GM21529 (cell line): ENCODE measurements around the gene GPN1.
"Not testable (repeated sequence)": the region's sequence is repeated elsewhere in the genome, so short reads cannot be mapped to it uniquely, and the experiment has no call there.

Source experiments
- ATAC-seq: cut with Tn5 transposase; IDR thresholded peaks from one replicate; pipeline ENCODE4 v1.9.1; 2021; ENCODE audit not compliant: unreplicated experiment

GPN1 gene

DNA sequence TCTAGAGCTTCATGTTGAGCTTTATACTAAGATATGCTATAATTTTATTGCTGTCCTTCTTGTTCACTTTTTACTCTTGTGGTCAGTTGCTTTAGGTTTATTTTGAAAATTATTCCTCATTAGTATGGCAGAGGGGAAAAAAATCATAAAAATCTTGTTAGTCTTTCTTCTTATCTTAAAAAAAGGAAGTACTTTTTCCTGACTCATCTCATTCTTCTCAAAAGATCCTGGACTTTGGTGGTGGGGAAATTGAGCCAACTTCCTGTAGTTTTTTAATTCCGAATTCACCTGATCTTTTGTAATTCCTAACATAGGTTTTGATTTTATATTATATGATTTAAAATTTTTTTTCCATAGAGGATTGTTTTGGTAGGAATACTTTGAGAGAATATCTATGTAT lies 38.6 kb downstream of the GPN1 start:
- no peak for ATAC-seq

DNA sequence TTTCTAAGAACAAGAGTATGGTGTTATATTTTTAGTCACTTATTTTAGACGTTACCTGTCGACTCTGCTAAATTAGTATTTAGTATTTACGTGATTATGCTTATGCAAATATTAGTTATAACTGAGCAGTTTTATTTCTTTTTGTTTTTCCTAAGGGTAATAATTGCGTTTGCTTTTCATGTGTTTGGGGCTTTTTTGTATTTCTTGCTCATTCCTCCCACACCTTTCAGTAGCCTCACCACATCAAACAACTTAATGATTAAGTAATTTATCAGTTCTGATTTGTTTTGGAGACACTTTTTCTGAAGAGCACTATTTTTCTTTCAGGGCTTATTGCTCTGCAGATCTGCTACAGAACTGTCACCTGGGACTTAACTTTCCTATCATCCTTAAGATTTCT lies 42.4 kb downstream of the GPN1 start:
- no peak for ATAC-seq

DNA sequence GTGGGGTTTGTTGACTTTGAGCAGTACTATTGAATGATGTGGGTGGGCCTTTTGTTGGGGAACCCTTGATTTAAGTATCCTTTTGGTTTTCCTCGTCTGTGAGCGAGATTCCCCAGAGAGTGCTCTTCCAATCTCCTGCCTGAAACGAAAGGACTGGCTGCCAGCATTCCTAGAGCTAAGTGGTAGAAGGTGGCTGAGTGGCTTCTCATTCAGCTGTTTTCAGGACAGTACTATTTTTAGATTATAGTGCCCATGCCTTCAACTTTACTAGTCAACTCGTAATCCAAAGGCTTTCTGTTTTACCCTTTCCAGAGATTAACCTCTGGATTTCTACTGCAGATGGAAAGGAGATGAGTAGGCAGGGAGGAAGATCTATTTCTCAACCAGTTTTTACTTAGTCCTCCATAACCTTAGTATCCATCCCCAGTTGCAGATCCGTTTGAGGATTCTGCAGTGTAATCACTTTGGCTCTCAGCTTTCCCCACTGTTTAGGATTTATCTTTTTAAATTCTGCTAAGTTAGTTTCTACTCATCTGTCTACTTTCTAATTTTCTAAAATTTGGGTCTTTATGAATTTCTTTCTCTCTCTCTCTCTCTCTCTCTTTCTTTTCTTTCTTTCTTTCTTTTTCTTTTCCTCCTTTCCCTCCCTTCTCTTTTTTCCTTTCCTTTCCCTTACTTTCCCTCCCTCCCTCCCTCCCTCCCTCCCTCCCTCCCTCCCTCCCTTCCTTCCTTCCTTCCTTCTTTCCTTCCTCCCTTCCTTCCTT lies 44.1 kb downstream of the GPN1 start:
- no peak for ATAC-seq

DNA sequence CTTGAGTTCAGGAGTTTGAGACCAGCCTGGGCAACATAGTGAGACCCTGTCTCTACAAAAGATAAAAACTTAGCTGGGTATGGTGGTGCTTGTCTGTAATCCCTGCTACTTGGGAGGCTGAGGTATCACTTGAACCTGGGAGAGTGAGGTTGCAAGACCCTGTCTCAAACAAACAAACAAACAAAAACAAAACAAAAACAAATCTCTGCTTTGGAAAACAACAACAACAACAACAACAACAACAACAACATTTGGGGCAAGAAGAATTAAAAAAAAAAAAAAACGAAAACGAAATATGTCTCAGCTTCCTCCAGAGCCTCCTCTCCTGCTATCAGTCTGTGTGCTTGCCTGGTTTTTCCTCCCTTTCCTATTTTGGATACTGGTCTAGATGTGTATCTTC lies 51.7 kb downstream of the GPN1 start:
- no peak for ATAC-seq

DNA sequence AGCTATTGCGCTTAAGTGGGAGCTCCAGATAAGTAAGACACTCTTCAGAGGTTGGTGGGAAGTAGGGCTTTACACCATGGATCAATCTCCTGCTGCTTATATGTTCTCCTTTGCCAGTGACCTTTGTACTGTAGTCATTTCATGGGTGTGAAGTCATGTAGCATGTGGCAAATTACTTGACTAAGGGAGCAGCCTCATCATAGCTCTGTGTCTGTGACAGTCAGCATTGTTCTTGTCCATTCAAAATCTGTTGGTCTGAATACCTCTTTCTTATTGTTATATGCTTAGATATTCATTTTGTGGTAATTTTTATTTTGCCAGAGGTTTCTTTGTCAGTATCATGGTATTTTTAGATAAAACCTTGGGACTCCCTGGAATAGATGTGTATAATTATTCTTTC lies 53.0 kb downstream of the GPN1 start:
- no peak for ATAC-seq

DNA sequence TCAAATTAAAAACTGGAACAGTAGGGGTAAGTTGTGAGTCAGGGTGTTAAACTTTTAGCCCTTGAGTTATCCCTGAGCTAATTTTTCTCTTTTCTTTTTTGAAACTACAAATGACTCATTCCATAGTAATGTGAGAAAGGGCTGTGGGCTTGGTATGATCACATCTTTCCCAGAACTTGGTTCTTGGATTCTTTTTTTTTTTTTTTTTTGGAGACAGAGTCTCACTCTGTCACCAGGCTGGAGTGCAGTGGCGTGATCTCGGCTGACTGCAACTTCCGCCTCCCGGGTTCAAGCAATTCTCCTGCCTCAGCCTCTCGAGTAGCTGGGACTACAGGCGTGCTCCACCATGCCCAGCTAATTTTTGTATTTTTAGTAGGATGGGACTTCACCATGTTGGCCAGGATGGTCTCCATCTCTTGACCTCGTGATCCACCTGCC lies 53.5 kb downstream of the GPN1 start:
- not testable (repeated sequence) for ATAC-seq

DNA sequence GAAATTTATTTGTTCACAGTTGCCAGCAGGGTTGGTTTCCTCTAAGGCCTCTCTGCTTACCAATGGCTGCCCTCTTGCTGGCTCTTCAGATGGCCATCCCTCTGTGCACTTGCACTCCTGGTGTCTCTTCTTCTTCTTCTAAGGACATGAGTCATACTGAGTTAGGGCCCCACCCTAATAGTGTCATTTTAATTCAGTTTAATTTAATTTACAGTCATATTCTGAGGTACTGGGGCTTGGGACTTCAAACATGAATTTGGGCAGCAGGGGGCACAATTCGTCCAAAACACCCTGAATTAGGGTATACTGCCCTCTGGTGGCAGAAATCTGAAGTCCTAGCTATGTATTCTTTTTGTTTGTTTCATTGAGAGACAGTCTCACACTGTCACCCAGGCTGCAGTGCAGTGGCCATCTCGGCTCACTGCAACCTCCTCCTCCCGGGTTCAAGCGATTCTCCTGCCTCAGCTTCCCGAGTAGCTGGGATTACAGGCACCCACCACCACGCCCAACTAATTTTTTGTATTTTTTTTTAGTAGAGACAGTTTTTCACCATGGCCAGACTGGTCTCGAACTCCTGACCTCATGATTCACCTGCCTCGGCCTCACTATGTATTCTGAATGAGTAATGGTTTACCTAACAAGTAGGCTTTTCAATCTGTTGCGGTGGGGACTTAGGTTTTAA lies 54.7 kb downstream of the GPN1 start:
- peak; percentile 80 for ATAC-seq

DNA sequence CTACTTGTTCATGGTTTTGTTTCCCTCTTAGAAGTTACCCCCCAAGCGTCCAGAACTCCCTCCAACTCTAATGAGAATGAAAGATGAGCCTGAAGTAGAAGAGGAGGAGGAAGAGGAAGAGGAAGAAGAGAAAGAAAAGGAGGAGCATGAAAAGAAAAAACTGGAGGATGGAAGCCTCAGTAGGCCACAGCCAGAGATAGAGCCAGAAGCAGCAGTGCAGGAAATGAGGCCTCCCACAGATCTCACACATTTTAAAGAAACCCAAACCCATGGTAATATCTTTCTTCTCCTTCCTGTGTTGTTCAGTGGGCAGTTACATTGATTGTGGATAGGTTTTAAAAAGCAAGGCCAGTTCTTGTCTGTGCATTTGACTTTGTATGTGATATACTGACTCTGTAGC lies 56.2 kb downstream of the GPN1 start:
- ATAC-seq, result not testable (repeated sequence)

DNA sequence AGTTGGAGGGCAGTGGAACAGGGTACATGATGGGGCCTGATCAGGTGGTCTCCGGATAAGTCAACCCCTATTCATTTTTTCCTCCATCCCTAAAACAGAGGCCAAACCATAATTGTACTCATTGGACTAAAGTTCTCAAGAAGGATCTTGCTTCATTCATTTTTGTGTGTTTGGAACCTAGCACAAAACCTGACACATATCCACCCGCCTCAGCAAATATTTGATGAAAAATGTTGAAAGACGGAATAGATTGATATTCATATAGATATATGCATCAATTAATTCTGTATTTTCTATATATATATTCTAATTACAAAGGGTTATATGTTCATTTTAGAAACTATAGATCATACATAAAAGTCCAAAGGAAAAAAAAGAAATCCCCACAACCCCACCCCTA lies 56.7 kb downstream of the GPN1 start:
- ATAC-seq, result no peak

DNA sequence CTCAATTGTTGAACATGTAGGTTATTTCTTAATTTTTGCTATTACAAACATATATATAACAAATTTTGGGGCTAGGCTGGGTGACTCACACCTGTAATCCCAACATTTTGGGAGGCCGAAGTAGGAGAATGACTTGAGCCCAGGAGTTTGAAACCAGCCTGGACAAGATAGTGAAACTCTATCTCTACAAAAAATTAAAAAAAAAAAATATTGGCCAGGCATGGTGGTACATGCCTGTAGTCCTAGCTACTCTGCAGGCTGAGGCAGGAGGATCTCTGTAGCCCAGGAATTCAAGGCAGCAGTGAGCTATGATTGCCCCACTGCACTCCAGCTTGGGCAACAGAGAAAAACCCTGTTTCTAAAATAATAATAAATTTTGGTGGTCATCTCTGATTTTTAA lies 58.4 kb downstream of the GPN1 start:
- ATAC-seq, result no peak

DNA sequence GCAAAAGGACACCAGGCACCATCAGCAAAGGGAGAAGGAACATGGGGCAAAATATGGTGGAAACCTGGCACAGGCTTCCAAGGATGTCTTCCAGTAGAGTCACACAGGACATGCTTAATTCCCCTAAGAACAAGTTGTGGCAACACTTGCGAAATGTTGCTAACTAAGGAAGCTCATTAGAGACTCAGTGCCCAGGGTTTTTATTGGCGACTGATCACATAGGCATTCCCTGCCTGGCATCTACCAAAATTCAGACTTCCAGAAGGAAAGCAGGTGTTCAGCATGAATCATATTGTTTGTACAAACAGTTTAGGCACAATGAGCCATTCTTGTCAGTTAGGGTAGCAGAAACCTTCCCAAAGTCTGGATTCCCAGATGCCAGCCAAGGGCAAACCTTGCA lies 60.6 kb downstream of the GPN1 start:
- no peak for ATAC-seq

DNA sequence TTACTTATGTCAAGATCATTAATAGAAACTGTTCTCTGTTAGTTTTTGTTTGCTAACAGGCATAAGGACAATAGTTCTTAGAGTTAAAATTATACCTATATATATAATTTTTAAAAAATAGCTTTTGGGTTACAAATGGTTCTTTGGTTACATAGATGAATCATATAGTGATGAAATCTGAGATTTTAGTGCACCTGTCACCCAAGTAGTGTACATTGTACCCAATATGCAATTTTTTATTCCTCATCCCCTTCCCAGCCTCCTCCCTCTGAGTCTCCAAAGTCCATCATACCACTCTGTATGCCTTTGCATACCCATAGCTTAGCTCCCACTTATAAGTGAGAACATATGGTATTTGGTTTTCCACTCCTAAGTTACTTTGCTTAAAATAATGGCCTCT lies 61.2 kb downstream of the GPN1 start:
- no peak for ATAC-seq

DNA sequence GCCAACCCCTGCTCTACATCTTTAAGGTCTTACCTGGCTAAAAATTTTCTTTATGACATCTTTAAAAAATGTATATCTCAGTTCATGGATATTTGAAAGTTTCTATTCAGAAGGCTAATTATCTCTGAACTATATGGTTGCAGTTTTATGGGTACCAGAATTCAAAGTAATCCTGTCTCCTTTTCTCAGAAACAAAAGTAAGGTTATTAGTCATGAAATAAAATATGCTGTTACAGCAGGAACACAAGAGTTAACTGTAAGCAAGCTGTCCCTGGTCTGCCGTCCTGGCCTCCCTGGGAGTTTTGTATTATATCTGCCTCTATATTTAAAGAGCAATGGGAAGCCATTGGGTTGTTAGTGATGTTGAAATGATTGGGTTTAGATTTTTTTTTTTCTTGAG lies 68.8 kb downstream of the GPN1 start:
- ATAC-seq, result no peak
